Natural killer cell (primary cell): ENCODE results near the gene GP2. TPM values are rescaled to one million over a fixed set of nuclear protein-coding genes. Genes with fewer than 3 reads are reported as not detected.

Experiments
- ATAC-seq, 3 donors: fragments of 150-1000 bp in 2 of 3; fragments of 200-7000 bp in 1 of 3; cut with Tn5 transposase; 1 replicate in 1 of 3; 2 replicates in 2 of 3; pipeline ENCODE4 v1.10.0; 2021; ENCODE audit warnings: mild to moderate bottlenecking in 2 of 3, moderate library complexity in 2 of 3
- DNase-seq, 2 donors: peaks; one replicate each; pipeline versions ENCODE4 v3.0.0 to v3.0.0-alpha.2; 2013 to 2021; ENCODE audit warnings: mixed read lengths in 1 of 2
- H3K27ac ChIP-seq: one replicate; pipeline ENCODE4 v1.5.1; 2013; ENCODE audit warnings: mild to moderate bottlenecking, low read length
- H3K27me3 ChIP-seq: one replicate; pipeline ENCODE4 v1.6.1; 2013; ENCODE audit warnings: low read length; ENCODE audit not compliant: control insufficient read depth, insufficient read depth
- H3K36me3 ChIP-seq: one replicate; pipeline ENCODE4 v1.6.1; 2013; ENCODE audit warnings: low read length; ENCODE audit not compliant: control insufficient read depth, insufficient read depth
- H3K4me1 ChIP-seq: one replicate; pipeline ENCODE4 v1.6.1; 2013; ENCODE audit warnings: low read length; ENCODE audit not compliant: control insufficient read depth, insufficient read depth
- H3K4me3 ChIP-seq: one replicate; pipeline ENCODE4 v1.5.1; 2013; ENCODE audit warnings: low read length
- H3K9me3 ChIP-seq: one replicate; pipeline ENCODE4 v1.6.1; 2013; ENCODE audit warnings: low read length; ENCODE audit not compliant: control insufficient read depth, insufficient read depth
- H3K27ac Mint-ChIP-seq, 2 donors: one replicate each; pipeline ENCODE4 v1.8.0; 2022; ENCODE audit warnings: mild to moderate bottlenecking in 2 of 2, mixed read lengths in 2 of 2, moderate library complexity in 1 of 2
- H3K27me3 Mint-ChIP-seq, 2 donors: one replicate each; pipeline ENCODE4 v1.8.0; 2022; ENCODE audit warnings: low read depth in 2 of 2, mixed read lengths in 2 of 2
- H3K36me3 Mint-ChIP-seq: one replicate; pipeline ENCODE4 v1.8.0; 2022; ENCODE audit warnings: mixed read lengths
- H3K4me1 Mint-ChIP-seq, 2 donors: one replicate each; pipeline ENCODE4 v1.8.0; 2022; ENCODE audit warnings: mixed read lengths in 2 of 2
- H3K4me3 Mint-ChIP-seq: one replicate; pipeline ENCODE4 v1.8.0; 2022; ENCODE audit warnings: mild to moderate bottlenecking, moderate library complexity, mixed read lengths
- H3K9me3 Mint-ChIP-seq, 2 donors: one replicate each; pipeline ENCODE4 v1.8.0; 2022; ENCODE audit warnings: mixed read lengths in 2 of 2
- CTCF ChIP-seq: fragments of 200-600 bp; IDR thresholded peaks from one replicate; pipeline ENCODE4 v1.8.0; 2022; ENCODE audit warnings: antibody characterized with exemption
- WGBS: methylation state at CpG from one replicate; pipeline ENCODE4 v1.1.7; 2013; ENCODE audit warnings: missing lambda C conversion rate; ENCODE audit not compliant: insufficient coverage; 5-methylcytosine and 5-hydroxymethylcytosine counted together
- intact Hi-C: fragments of 100-400 bp; cut with micrococcal nuclease; formaldehyde crosslinking; loops from one replicate; pipeline ENCODE4 v1.14.2; 2022
- total RNA-seq, 4 donors: library from RNA; stranded (reverse); fragments of 120-200 nt in 1 of 4; gene quantifications; one replicate each; pipeline versions ENCODE4 v1.2.3 to v1.2.4, GENCODE V29; 2013 to 2022

GP2 gene
- total RNA-seq, 3 donors from 2014 or later (not counting 1 experiment from before 2014, with no cell fraction given), result not detected

- no peaks in the 10 kb centered on the region for H3K9me3 Mint-ChIP-seq
These were observed 10.2 kb downstream of the GP2 start for GRCh38 chr16:20317117-20317516.

GRCh38 chr16:20316715-20317114 is 10.6 kb downstream of the GP2 start:
- Mint-ChIP-seq H3K27ac (no peak overlapping the region), H3K9me3 (no peaks in the 10 kb centered on the region), H3K4me3 (no peak overlapping the region), H3K4me1 (no peaks in the 10 kb centered on the region), H3K27me3 (peaks cover 0 to 3% of the 10 kb centered on the region in 2 donors), H3K36me3 (no peaks in the 10 kb centered on the region)
- H3K27me3 ChIP-seq, result no peaks in the 10 kb centered on the region
- no peak overlapping the region for H3K27ac ChIP-seq
- WGBS, result 68% methylated on average over 5 of the region's 5 CpGs
- H3K9me3 ChIP-seq, result no peaks in the 10 kb centered on the region
- intact Hi-C loops, result no loop called here
- no peak for TF ChIP-seq CTCF
- no peak overlapping the region for H3K4me3 ChIP-seq
- no peaks in the 10 kb centered on the region for H3K36me3 ChIP-seq
- ATAC-seq, result no peak
- no peak for DNase-seq
- H3K4me1 ChIP-seq, result no peaks in the 10 kb centered on the region

More at GRCh38 chr16:20317117-20317516, 10.2 kb downstream of the GP2 start:
- Histone ChIP-seq H3K4me1 (no peaks in the 10 kb centered on the region), H3K9me3 (no peaks in the 10 kb centered on the region), H3K4me3 (no peak overlapping the region), H3K27ac (no peak overlapping the region), H3K27me3 (no peaks in the 10 kb centered on the region), H3K36me3 (no peaks in the 10 kb centered on the region)
- peaks cover 0 to 3% of the 10 kb centered on the region in 2 donors for H3K27me3 Mint-ChIP-seq
- H3K27ac Mint-ChIP-seq, result no peak overlapping the region
- H3K36me3 Mint-ChIP-seq, result no peaks in the 10 kb centered on the region
- TF ChIP-seq CTCF, result no peak
- no peak for ATAC-seq
- intact Hi-C loops, result no loop called here
- 66% methylated on average over 7 of the region's 8 CpGs for WGBS
- H3K4me3 Mint-ChIP-seq, result no peak overlapping the region
- DNase-seq, result no peak
- no peaks in the 10 kb centered on the region for H3K4me1 Mint-ChIP-seq

GRCh38 chr16:20315764-20316163 is 11.5 kb downstream of the GP2 start:
- Mint-ChIP-seq H3K27me3 (no peaks in the 10 kb centered on the region), H3K9me3 (no peaks in the 10 kb centered on the region), H3K4me1 (no peaks in the 10 kb centered on the region), H3K36me3 (no peaks in the 10 kb centered on the region), H3K4me3 (no peak overlapping the region), H3K27ac (no peak overlapping the region)
- Histone ChIP-seq H3K9me3 (no peaks in the 10 kb centered on the region), H3K36me3 (no peaks in the 10 kb centered on the region), H3K4me1 (no peaks in the 10 kb centered on the region), H3K4me3 (no peak overlapping the region), H3K27me3 (no peaks in the 10 kb centered on the region), H3K27ac (no peak overlapping the region)
- no peak for ATAC-seq
- DNase-seq, result no peak
- WGBS, result 84% methylated on average over 4 of the region's 6 CpGs
- intact Hi-C loops, result no loop called here
- TF ChIP-seq CTCF, result no peak

GRCh38 chr16:20314575-20314974 is 12.7 kb downstream of the GP2 start:
- Mint-ChIP-seq H3K27ac (no peak overlapping the region), H3K36me3 (no peaks in the 10 kb centered on the region), H3K9me3 (no peaks in the 10 kb centered on the region), H3K4me1 (no peaks in the 10 kb centered on the region), H3K27me3 (no peaks in the 10 kb centered on the region), H3K4me3 (no peak overlapping the region)
- ATAC-seq (no peak), DNase-seq (no peak)
- intact Hi-C loops, result no loop called here
- Histone ChIP-seq H3K4me1 (no peaks in the 10 kb centered on the region), H3K9me3 (no peaks in the 10 kb centered on the region), H3K4me3 (no peak overlapping the region), H3K27ac (no peak overlapping the region), H3K27me3 (no peaks in the 10 kb centered on the region), H3K36me3 (no peaks in the 10 kb centered on the region)
- 93% methylated on average over 3 of the region's 3 CpGs for WGBS
- no peak for TF ChIP-seq CTCF
